SU-DHL-6 (cell line): ENCODE data around the gene CYTH4.

Experiments used
- CTCF ChIP-seq: fragments of 200-600 bp; sonication (generic); IDR thresholded peaks from one replicate; pipeline ENCODE4 v1.5.1; 2017; ENCODE audit warnings: antibody characterized with exemption, mild to moderate bottlenecking, low read length, moderate library complexity; ENCODE audit not compliant: insufficient read depth, poor library complexity, severe bottlenecking
- EZH2phosphoT487 ChIP-seq: fragments of 200-600 bp; sonication (generic), shearing (Covaris generic); conservative IDR thresholded peaks from 2 replicates; pipeline ENCODE4 v1.6.1; 2018; ENCODE audit warnings: mild to moderate bottlenecking, antibody characterized with exemption, low read length, moderate library complexity, mixed read lengths

GRCh38 chr22:37300551-37301017 is 18.3 kb downstream of the CYTH4 start:
- TF ChIP-seq CTCF, result no peak
- no peak for TF ChIP-seq EZH2phosphoT487
